Lower leg skin (tissue), 3 donors: Measurements from ENCODE around the gene DLX3.

Experiments
- POLR2A ChIP-seq, 2 donors: fragments of 450-650 bp; IDR thresholded peaks; one replicate each; pipeline ENCODE4 v1.6.1; 2016 to 2017; ENCODE audit warnings: antibody characterized with exemption in 2 of 2, mild to moderate bottlenecking in 1 of 2, moderate library complexity in 1 of 2
- TF ChIP-seq, protein P1 (sequence below), 3 donors: fragments of 450-650 bp; IDR thresholded peaks; one replicate each; pipeline ENCODE4 v1.5.1; 2016; ENCODE audit warnings: antibody characterized with exemption in 3 of 3, mild to moderate bottlenecking in 3 of 3, moderate library complexity in 2 of 3

DNA sequence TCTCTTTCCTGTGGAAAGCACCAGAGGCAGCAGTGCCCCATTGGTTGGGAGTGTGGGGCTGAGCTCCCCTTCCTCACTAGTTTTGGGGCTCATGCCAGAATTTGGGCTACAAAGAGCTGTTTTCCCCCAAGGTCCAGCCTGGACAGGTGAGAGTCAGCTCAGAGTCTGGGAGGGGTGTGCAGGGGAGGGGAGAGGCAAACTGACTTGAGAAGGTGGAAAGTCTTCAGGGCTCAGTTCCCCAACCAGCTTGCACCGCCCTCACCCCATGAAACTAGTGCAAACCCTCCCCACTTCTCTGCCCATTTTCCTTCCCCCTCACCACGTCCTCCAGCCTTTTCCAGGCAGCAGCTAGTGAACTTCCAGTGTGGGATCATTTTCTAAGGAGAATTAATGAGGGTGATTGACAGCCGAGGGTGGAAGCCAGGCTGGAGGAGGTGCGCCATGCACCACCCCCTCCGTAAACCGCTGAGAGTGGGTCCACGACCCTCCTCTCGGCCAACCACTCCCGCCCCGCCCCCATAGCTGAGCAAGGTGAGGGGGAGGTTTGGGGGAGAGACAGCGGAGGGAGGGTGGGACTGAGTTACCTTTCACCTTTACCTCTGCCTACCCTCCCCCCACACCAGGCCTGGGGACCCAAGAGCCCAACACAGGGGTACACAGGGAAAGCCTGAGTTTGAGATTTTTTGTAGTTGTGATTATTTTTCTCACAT is 32.3 kb downstream of the DLX3 start:
- TF ChIP-seq, protein P1, sequence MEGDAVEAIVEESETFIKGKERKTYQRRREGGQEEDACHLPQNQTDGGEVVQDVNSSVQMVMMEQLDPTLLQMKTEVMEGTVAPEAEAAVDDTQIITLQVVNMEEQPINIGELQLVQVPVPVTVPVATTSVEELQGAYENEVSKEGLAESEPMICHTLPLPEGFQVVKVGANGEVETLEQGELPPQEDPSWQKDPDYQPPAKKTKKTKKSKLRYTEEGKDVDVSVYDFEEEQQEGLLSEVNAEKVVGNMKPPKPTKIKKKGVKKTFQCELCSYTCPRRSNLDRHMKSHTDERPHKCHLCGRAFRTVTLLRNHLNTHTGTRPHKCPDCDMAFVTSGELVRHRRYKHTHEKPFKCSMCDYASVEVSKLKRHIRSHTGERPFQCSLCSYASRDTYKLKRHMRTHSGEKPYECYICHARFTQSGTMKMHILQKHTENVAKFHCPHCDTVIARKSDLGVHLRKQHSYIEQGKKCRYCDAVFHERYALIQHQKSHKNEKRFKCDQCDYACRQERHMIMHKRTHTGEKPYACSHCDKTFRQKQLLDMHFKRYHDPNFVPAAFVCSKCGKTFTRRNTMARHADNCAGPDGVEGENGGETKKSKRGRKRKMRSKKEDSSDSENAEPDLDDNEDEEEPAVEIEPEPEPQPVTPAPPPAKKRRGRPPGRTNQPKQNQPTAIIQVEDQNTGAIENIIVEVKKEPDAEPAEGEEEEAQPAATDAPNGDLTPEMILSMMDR (IDR thresholded peaks at IDR 0.05), result no peak
- no peak for TF ChIP-seq POLR2A (IDR thresholded peaks at IDR 0.05)
